Stimulated activated CD8-positive, alpha-beta memory T cell treated with anti-CD3 and anti-CD28 coated beads, Interleukin-2, amount 100 ng/mL, for 1 hour (primary cell): ENCODE results near the gene TAGLN3.

Experiments used
- DNase-seq, 2 donors: peaks; one replicate each; pipeline ENCODE4 v3.0.0-alpha.2; 2020; ENCODE audit warnings: low read depth in 2 of 2

The TAGLN3 gene

DNA sequence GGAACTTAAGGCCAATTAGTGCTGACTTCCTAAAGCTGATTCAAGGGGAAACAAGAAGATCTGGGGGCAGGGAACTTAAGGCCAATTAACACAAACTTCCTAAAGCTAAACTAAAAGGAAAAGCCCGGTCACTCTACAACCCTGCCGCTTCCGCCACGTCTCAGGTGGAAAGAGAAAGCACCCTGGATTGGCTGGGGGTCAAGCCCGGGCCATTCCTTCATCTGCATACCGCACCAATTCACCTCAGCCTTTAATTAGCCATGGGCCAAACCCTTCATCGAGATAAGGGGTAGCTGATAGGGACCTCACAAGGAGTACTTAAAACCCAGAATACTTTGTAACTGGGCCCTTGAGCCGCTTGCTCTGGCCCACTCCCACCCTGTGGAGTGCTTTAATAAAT lies 50.2 kb downstream of the TAGLN3 start:
- no peak for DNase-seq

DNA sequence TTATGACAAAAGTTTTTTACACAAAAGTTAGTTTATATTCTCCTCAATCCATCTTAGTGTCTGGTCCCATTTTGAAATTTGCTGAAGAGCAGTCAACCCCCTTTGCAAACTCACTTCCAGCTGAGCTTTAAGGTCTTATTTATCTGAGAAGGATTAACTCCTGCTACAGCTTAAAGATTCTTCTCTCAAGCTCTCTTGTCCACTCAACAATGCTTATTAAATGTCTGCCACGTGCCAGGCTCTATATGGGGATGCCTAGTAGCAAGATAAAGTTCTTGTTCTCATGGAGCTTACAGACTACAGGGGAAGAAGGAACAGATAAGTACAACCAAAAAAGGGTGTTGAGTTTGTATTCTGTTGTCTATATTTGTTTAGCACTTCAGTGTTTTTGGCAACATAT lies 54.5 kb downstream of the TAGLN3 start:
- no peak for DNase-seq

DNA sequence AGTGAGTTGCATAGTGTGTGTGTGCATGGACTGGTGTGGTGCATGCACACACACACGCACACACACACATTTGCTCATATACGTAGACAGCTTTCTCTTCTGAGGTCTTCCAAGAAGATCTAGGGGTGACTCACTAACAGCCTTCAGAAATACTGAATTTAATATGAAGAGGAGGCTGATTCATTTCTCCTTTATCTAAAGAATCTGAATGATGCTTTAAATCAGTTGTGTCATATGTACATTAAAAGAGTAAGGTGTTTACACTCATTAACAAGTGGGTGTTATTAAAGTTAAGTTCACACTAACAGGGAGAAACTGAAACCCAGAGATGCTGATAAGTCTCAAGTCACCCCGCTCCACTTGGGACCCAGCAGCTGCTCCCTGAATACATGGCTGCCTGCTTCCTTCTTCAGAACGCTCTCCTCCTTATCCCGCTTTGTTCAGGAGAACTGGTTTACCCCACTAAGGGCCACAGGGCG lies 57.8 kb downstream of the TAGLN3 start:
- DNase-seq: no peak

DNA sequence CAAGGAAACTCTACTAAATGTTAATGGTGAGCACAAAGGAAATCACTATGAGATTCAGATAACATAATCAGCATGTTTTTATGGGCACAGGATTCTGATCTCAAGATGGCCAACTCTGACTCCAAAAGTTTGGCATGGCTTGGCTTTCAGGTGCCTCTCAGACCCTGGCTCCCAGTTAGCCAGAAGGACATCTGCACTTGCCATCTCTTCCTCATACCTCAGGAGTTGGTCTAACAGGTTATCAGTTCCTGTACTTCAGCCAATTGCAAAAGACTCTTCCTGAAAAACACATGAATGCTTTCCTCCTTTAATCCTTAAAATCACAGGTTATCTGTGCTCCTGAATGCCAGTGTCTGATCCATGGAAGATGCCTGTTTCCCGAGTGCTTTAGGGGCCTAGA lies 60.8 kb downstream of the TAGLN3 start:
- DNase-seq: no peak

DNA sequence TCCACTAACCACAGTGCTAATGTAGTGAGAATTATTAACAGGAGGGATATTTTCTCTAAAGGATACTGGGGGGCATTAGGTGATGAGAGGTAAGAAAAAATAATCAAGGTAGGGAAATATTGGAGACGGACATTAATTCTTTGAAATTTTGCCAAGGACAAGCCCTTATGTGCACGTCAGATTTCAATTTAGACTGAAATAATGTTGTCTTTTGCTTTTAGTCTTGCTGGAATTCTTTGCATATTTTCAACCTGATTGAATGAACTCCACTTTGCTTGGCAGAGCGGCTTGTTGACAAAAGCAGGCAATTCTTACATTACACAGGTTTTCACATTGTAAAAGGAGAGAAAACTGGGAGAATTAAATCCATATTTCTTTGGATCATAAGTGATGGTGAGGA lies 62.4 kb downstream of the TAGLN3 start:
- no peak for DNase-seq
